ENCODE data around the gene STARD3.

- TF ChIP-seq CTCF (IDR thresholded peaks at IDR 0.05) (no peak), POLR2A (IDR thresholded peaks at IDR 0.05; ENCODE audit: low read depth) (no peak), EP300 (IDR thresholded peaks at IDR 0.05) (no peak), POLR2AphosphoS5 (IDR thresholded peaks at IDR 0.05) (no peak)
Observed at GRCh38 chr17:39697961-39698360, 61.0 kb downstream of the STARD3 start.

Measured in esophagus muscularis mucosa (tissue), 4 donors.